Psoas muscle (tissue), 8 donors: Measurements from ENCODE around the gene ROR2. TPM values are rescaled to one million over a fixed set of nuclear protein-coding genes. Genes with fewer than 3 reads are reported as not detected.
"Not testable (repeated sequence)": the region's sequence is repeated elsewhere in the genome, so short reads cannot be mapped to it uniquely, and the experiment has no call there.

Source experiments
- ATAC-seq, 4 donors: fragments of 200-7000 bp; cut with Tn5 transposase; one replicate each; pipeline ENCODE4 v1.9.1; 2020; ENCODE audit warnings: moderate library complexity in 3 of 4, mild to moderate bottlenecking in 2 of 4
- DNase-seq, 2 donors: peaks; one replicate each; pipeline ENCODE4 v3.0.0-alpha.2; 2020
- H3K27ac ChIP-seq: fragments of 200-600 bp; one replicate; pipeline ENCODE4 v1.8.0; 2022
- H3K27me3 ChIP-seq, 3 donors: fragments of 200-600 bp in 1 of 3; one replicate each; pipeline versions ENCODE4 v1.6.1 to v1.8.0; 2013 to 2022; ENCODE audit warnings: low read length in 2 of 3, mild to moderate bottlenecking in 2 of 3, moderate library complexity in 1 of 3; ENCODE audit not compliant: insufficient read depth in 3 of 3
- H3K36me3 ChIP-seq, 2 donors: fragments of 200-600 bp in 1 of 2; one replicate each; pipeline versions ENCODE4 v1.6.1 to v1.8.0; 2013 to 2022; ENCODE audit warnings: low read depth in 1 of 2, mild to moderate bottlenecking in 1 of 2, moderate library complexity in 1 of 2; ENCODE audit not compliant: insufficient read depth in 1 of 2
- H3K4me1 ChIP-seq: fragments of 200-600 bp; one replicate; pipeline ENCODE4 v1.8.0; 2022
- H3K4me3 ChIP-seq: fragments of 200-600 bp; one replicate; pipeline ENCODE4 v1.8.0; 2022; ENCODE audit warnings: mild to moderate bottlenecking
- H3K9me3 ChIP-seq: fragments of 200-600 bp; one replicate; pipeline ENCODE4 v1.8.0; 2022
- WGBS, 3 donors: extraction: QIAGEN DNeasy Blood & Tissue Kit; methylation state at CpG; one replicate each; pipeline versions ENCODE4 v1.1.6 to v1.1.7; 2013; 5-methylcytosine and 5-hydroxymethylcytosine counted together
- intact Hi-C, 2 donors: fragments of 100-400 bp; cut with DNase I; formaldehyde crosslinking; loops; one replicate each; pipeline versions ENCODE4 v1.11.0 to v1.14.2; 2022
- polyA plus RNA-seq, 3 donors: library from polyadenylated mRNA; stranded (reverse); fragments of 200-250 nt; gene quantifications; one replicate each; pipeline ENCODE4 v1.2.3, GENCODE V29; 2013
- total RNA-seq, 4 donors: library from RNA; stranded (reverse); fragmentation: NEBNext Ultra II Directional in 2 of 4; extraction: Animal tissue kit (Norgen Biotek cat#: 25700) in 2 of 4; gene quantifications; one replicate each; pipeline versions ENCODE4 v1.2.1 to v1.2.4, GENCODE V29; 2021 to 2023
- TF ChIP-seq, protein P1 (sequence below): fragments of 200-600 bp; IDR thresholded peaks from one replicate; pipeline ENCODE4 v1.8.0; 2022; ENCODE audit warnings: antibody characterized with exemption
- donor health status: healthy with polysubstance abuse.
- donor health status: DM: no; HTN: no; CAD: no; lungs with moderate emphysema.
- donor health status: Bipolar disorder and iron deficiency.
- donor health status: healthy.
- donor health status: DM: yes; HTN: yes; CAD: no.
- donor health status: DM: no; HTN: no; CAD: no.
- donor health status: DM: no; HTN: no; CAD: no.
- donor health status: DM: yes; HTN: yes; CAD: no.

The ROR2 gene
- total and polyA plus RNA-seq, 7 donors = 0.05 to 0.52 (median 0.15) TPM

- no peaks in the 10 kb centered on the region for H3K4me1 ChIP-seq
- intact Hi-C loops = no loop called here
- no peaks in the 10 kb centered on the region for H3K9me3 ChIP-seq
- DNase-seq (no peak), ATAC-seq (no peak)
- TF ChIP-seq, protein P1, sequence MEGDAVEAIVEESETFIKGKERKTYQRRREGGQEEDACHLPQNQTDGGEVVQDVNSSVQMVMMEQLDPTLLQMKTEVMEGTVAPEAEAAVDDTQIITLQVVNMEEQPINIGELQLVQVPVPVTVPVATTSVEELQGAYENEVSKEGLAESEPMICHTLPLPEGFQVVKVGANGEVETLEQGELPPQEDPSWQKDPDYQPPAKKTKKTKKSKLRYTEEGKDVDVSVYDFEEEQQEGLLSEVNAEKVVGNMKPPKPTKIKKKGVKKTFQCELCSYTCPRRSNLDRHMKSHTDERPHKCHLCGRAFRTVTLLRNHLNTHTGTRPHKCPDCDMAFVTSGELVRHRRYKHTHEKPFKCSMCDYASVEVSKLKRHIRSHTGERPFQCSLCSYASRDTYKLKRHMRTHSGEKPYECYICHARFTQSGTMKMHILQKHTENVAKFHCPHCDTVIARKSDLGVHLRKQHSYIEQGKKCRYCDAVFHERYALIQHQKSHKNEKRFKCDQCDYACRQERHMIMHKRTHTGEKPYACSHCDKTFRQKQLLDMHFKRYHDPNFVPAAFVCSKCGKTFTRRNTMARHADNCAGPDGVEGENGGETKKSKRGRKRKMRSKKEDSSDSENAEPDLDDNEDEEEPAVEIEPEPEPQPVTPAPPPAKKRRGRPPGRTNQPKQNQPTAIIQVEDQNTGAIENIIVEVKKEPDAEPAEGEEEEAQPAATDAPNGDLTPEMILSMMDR = no peak
- no peak overlapping the region for H3K27ac ChIP-seq
- 62 to 67% (median 67%) methylated on average over 8 of the region's 8 CpGs for WGBS, 3 donors
- H3K27me3 ChIP-seq = peaks cover 0 to 3% (median 0%) of the 10 kb centered on the region in 3 donors
- no peaks in the 10 kb centered on the region for H3K36me3 ChIP-seq
- H3K4me3 ChIP-seq = no peak overlapping the region
Measured at GRCh38 chr9:91913986-91914385, 36.0 kb downstream of the ROR2 start.

DNA sequence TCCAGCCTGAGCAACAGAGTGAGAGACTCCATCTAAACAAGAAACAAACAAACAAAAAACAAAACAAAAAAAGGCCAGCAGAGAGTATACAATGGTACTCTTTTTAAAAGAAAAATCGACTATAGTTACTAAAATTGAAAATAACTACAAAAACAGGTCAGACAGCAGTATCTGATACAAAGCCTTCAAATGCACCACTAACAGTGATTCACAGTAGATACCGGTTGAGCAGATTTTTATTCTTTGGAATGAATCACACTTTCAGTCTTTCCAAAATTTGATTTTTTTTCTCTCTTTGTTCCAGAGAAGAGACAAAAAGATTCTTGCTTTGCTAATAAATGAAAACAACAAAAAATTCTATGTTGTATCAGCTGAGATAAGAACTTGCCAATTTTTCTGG, 36.9 kb downstream of the ROR2 start:
- ATAC-seq (no peak), DNase-seq (no peak)
- WGBS, 3 donors = 57 to 69% (median 62%) methylated on average over 2 of the region's 2 CpGs
- intact Hi-C loops = no loop called here
- H3K9me3 ChIP-seq = no peaks in the 10 kb centered on the region
- H3K36me3 ChIP-seq = no peaks in the 10 kb centered on the region
- no peaks in the 10 kb centered on the region for H3K4me1 ChIP-seq
- no peak overlapping the region for H3K27ac ChIP-seq
- no peak overlapping the region for H3K4me3 ChIP-seq
- peaks cover 0 to 3% (median 0%) of the 10 kb centered on the region in 3 donors for H3K27me3 ChIP-seq
- TF ChIP-seq, protein P1 = no peak

DNA sequence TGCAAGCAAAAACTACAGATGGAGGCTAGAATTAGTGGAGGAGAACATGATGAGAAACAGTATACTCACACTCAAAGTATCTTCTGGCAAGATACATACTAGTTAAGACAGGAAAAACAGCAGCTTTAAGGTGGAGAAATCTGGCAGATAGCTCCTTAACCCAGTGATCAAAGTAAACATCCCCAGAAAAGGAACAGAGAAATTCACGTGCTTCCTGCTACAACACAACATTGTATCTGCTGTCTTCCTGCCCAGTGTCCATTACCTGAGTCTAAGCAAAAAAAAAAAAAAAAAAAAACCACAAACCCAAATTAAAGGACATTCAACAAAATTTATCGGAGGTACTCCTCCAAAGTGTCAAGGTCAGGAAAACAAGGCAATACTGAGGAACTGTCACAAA, 38.4 kb downstream of the ROR2 start:
- Histone ChIP-seq H3K36me3 (no peaks in the 10 kb centered on the region), H3K4me3 (no peak overlapping the region), H3K4me1 (no peaks in the 10 kb centered on the region), H3K9me3 (no peaks in the 10 kb centered on the region), H3K27ac (no peak overlapping the region), H3K27me3 (peaks cover 0 to 3% (median 0%) of the 10 kb centered on the region in 3 donors)
- TF ChIP-seq, protein P1 = no peak
- WGBS, 3 donors = 63 to 68% (median 64%) methylated on average over 2 of the region's 2 CpGs
- DNase-seq = no peak
- intact Hi-C loops = no loop called here
- ATAC-seq = no peak

- H3K27ac ChIP-seq, H3K36me3 ChIP-seq, ATAC-seq, H3K4me3 ChIP-seq, H3K4me1 ChIP-seq, H3K9me3 ChIP-seq, H3K27me3 ChIP-seq, DNase-seq, intact Hi-C loops: not testable (repeated sequence)
- 76 to 83% (median 81%) methylated on average over 3 of the region's 3 CpGs for WGBS, 3 donors
Measured at GRCh38 chr9:91909256-91909655, 40.8 kb downstream of the ROR2 start.

DNA sequence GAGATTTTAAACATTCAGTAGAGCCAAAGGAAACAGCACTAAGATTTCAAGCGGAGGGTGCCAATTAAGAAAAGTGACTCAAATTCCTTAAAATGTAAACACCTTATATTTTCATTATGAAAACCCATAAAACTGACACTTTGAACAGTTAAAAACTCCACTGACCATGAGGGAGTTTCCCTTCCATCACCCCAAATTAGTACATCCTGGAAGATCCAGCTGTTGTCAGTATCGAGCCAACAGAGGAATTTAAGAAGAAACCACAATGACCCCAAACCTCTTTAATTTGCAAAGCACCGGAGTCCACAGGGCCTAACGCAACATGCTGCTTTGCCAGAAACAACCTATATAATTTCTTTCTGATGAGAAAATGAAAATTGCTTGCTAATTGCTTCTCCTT, 41.3 kb downstream of the ROR2 start:
- ATAC-seq = no peak
- TF ChIP-seq, protein P1 = no peak
- Histone ChIP-seq H3K36me3 (no peaks in the 10 kb centered on the region), H3K4me1 (no peaks in the 10 kb centered on the region), H3K4me3 (no peak overlapping the region), H3K27me3 (peaks cover 0 to 6% (median 2%) of the 10 kb centered on the region in 3 donors), H3K9me3 (no peaks in the 10 kb centered on the region), H3K27ac (no peak overlapping the region)
- intact Hi-C loops = no loop called here
- no peak for DNase-seq
- 48 to 57% (median 51%) methylated on average over 4 of the region's 4 CpGs for WGBS, 3 donors
